Measurements from ENCODE around the gene AHNAK. TPM values are rescaled to one million over a fixed set of nuclear protein-coding genes. Genes with fewer than 3 reads are reported as not detected.
A peak's percentile ranks its signal among the peaks of the same experiment; 100 is the strongest.

Gene AHNAK
- total RNA-seq, 1 donor from 2014 or later: 809 TPM

- intact Hi-C loops (cut with DNase I): no loop called here
- Histone ChIP-seq H3K27ac (no peak overlapping the region), H3K36me3 (no peaks in the 10 kb centered on the region), H3K4me1 (no peaks in the 10 kb centered on the region), H3K4me3 (no peak overlapping the region), H3K27me3 (ENCODE audit: low read depth) (no peaks in the 10 kb centered on the region), H3K9me3 (no peaks in the 10 kb centered on the region)
- ATAC-seq (no peak), DNase-seq (no peak)
- TF ChIP-seq CTCF (IDR thresholded peaks at IDR 0.05): no peak
These were observed 87.5 kb downstream of the AHNAK start for GRCh38 chr11:62459080-62459479.

GRCh38 chr11:62458212-62459002 lies 88.2 kb downstream of the AHNAK start:
- Histone ChIP-seq H3K4me3 (no peak overlapping the region), H3K9me3 (no peaks in the 10 kb centered on the region), H3K4me1 (no peaks in the 10 kb centered on the region), H3K27me3 (ENCODE audit: low read depth) (no peaks in the 10 kb centered on the region), H3K27ac (no peak overlapping the region), H3K36me3 (no peaks in the 10 kb centered on the region)
- peak in 1 of 2 donors; percentile 44 for ATAC-seq
- DNase-seq: no peak
- intact Hi-C loops (cut with DNase I): no loop called here
- no peak for TF ChIP-seq CTCF (IDR thresholded peaks at IDR 0.05)

- ATAC-seq (no peak), DNase-seq (no peak)
- no peaks in the 10 kb centered on the region for H3K36me3 ChIP-seq
- no peak for TF ChIP-seq CTCF (IDR thresholded peaks at IDR 0.05)
- H3K27ac ChIP-seq: no peak overlapping the region
- no peaks in the 10 kb centered on the region for H3K9me3 ChIP-seq
- intact Hi-C loops (cut with DNase I): no loop called here
- H3K27me3 ChIP-seq (ENCODE audit: low read depth): no peaks in the 10 kb centered on the region
- no peaks in the 10 kb centered on the region for H3K4me1 ChIP-seq
- H3K4me3 ChIP-seq: no peak overlapping the region
These were observed 89.1 kb downstream of the AHNAK start for GRCh38 chr11:62457478-62457877.

GRCh38 chr11:62456630-62457029 lies 90.0 kb downstream of the AHNAK start:
- intact Hi-C loops (cut with DNase I): no loop called here
- H3K27ac ChIP-seq: no peak overlapping the region
- no peak for TF ChIP-seq CTCF (IDR thresholded peaks at IDR 0.05)
- DNase-seq (no peak), ATAC-seq (no peak)
- H3K9me3 ChIP-seq: no peaks in the 10 kb centered on the region
- no peaks in the 10 kb centered on the region for H3K4me1 ChIP-seq
- H3K4me3 ChIP-seq: no peak overlapping the region
- H3K36me3 ChIP-seq: no peaks in the 10 kb centered on the region
- no peaks in the 10 kb centered on the region for H3K27me3 ChIP-seq (ENCODE audit: low read depth)

- no peaks in the 10 kb centered on the region for H3K9me3 ChIP-seq
- TF ChIP-seq CTCF (IDR thresholded peaks at IDR 0.05): no peak
- no peaks in the 10 kb centered on the region for H3K36me3 ChIP-seq
- H3K4me3 ChIP-seq: no peak overlapping the region
- no peaks in the 10 kb centered on the region for H3K27me3 ChIP-seq (ENCODE audit: low read depth)
- H3K4me1 ChIP-seq: no peaks in the 10 kb centered on the region
- intact Hi-C loops (cut with DNase I): no loop called here
- ATAC-seq (no peak), DNase-seq (no peak)
- H3K27ac ChIP-seq: no peak overlapping the region
These were observed 93.7 kb downstream of the AHNAK start for GRCh38 chr11:62452839-62453468.

Measured in lower lobe of right lung (tissue), 2 donors.